NOMO-1 treated with DMSO at 0.1 percent for 48 hours (cell line): ENCODE data around the gene PHF11.
A peak's percentile ranks its signal among the peaks of the same experiment; 100 is the strongest.

Source experiments
- DNase-seq: peaks from one replicate; lab custom pipeline; 2025; ENCODE audit not compliant: unreplicated experiment; lab: John Stamatoyannopoulos, UW

Gene PHF11

GRCh38 chr13:49497272-49497671, 1.5 kb downstream of the PHF11 start:
- no peak for DNase-seq

- DNase-seq: no peak
Observed at GRCh38 chr13:49498206-49498605, 2.5 kb downstream of the PHF11 start.

GRCh38 chr13:49499889-49500660, 4.3 kb downstream of the PHF11 start:
- no peak for DNase-seq

GRCh38 chr13:49502954-49503353, 7.2 kb downstream of the PHF11 start:
- no peak for DNase-seq

- DNase-seq: no peak
Observed at GRCh38 chr13:49503951-49504350, 8.2 kb downstream of the PHF11 start.

GRCh38 chr13:49512578-49512977, 16.8 kb downstream of the PHF11 start:
- no peak for DNase-seq

- no peak for DNase-seq
Observed at GRCh38 chr13:49516467-49516866, 20.7 kb downstream of the PHF11 start.

- DNase-seq: no peak
Observed at GRCh38 chr13:49517461-49517860, 21.7 kb downstream of the PHF11 start.

- no peak for DNase-seq
Observed at GRCh38 chr13:49521224-49521623, 25.5 kb downstream of the PHF11 start.

- DNase-seq: no peak
Observed at GRCh38 chr13:49524740-49525501, 29.2 kb downstream of the PHF11 start.

GRCh38 chr13:49527123-49527522, 31.4 kb downstream of the PHF11 start:
- peak; percentile 10 for DNase-seq

- peak; percentile 26 for DNase-seq
Observed at GRCh38 chr13:49528161-49528560, 32.4 kb downstream of the PHF11 start.

- peak; percentile 94 for DNase-seq
Observed at GRCh38 chr13:49530457-49530856, 34.7 kb downstream of the PHF11 start.

GRCh38 chr13:49532593-49532992, 36.8 kb downstream of the PHF11 start:
- DNase-seq: no peak

GRCh38 chr13:49533011-49533410, 37.3 kb downstream of the PHF11 start:
- DNase-seq: peak; percentile 5

GRCh38 chr13:49533591-49534269, 38.0 kb downstream of the PHF11 start:
- DNase-seq: peak; percentile 75

GRCh38 chr13:49536144-49536873, 40.6 kb downstream of the PHF11 start:
- DNase-seq: peak; percentile 5

- no peak for DNase-seq
Observed at GRCh38 chr13:49538404-49538803, 42.7 kb downstream of the PHF11 start.

- DNase-seq: no peak
Observed at GRCh38 chr13:49539313-49539712, 43.6 kb downstream of the PHF11 start.

- DNase-seq: no peak
Observed at GRCh38 chr13:49539746-49540145, 44.0 kb downstream of the PHF11 start.

- DNase-seq: peak; percentile 5
Observed at GRCh38 chr13:49540552-49540951, 44.8 kb downstream of the PHF11 start.
